Ishikawa (cell line): Measurements from ENCODE around the gene CCL27.

Source experiments
- CEBPB ChIP-seq: IDR thresholded peaks from 2 replicates; pipeline ENCODE4 v1.6.1; 2012
- EGR1 ChIP-seq: IDR thresholded peaks from 2 replicates; pipeline ENCODE4 v1.6.1; 2012
- RAD21 ChIP-seq: IDR thresholded peaks from 2 replicates; pipeline ENCODE4 v1.6.1; 2012; ENCODE audit warnings: low read depth
- TAF1 ChIP-seq: IDR thresholded peaks from 2 replicates; pipeline ENCODE4 v1.6.1; 2012; ENCODE audit warnings: low read depth, mild to moderate bottlenecking
- TCF12 ChIP-seq: IDR thresholded peaks from 2 replicates; pipeline ENCODE4 v1.6.1; 2012; ENCODE audit warnings: low read depth
- TEAD4 ChIP-seq: IDR thresholded peaks from 2 replicates; pipeline ENCODE4 v1.6.1; 2012
- TF ChIP-seq, protein P1 (sequence below): IDR thresholded peaks from 2 replicates; pipeline ENCODE4 v1.6.1; 2012

DNA sequence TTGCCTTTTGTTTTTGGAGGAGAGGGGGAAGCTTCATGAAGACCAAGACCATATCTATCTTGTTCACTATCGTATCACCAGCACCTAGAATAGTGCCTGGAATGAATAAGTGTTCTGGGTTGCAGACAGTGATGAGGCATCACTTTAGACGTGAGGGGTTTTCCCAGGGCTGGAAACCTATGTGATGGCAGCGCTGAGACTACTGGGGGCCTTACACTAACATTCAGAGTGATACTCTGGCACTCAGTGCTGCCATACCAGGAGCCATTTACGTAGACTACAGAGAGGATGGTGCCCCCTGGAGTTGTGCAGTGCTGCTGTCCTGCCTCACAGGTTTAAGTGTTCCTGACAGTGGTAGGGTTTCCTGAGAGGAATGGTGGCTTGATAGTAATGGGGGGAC is 21.7 kb upstream of the CCL27 start:
- TF ChIP-seq TCF12 (no peak), EGR1 (no peak), TAF1 (no peak), TEAD4 (no peak), CEBPB (no peak), RAD21 (no peak)
- TF ChIP-seq, protein P1, sequence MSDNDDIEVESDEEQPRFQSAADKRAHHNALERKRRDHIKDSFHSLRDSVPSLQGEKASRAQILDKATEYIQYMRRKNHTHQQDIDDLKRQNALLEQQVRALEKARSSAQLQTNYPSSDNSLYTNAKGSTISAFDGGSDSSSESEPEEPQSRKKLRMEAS = no peak
